HepG2 (cell line): ENCODE results near the gene PRR11. TPM values are rescaled to one million over a fixed set of nuclear protein-coding genes. Genes with fewer than 3 reads are reported as not detected.

Experiments
- CBX1 ChIP-seq: IDR thresholded peaks from one replicate; pipeline ENCODE4 v1.6.1; 2016; ENCODE audit warnings: antibody characterized with exemption, low read depth
- CEBPG ChIP-seq: IDR thresholded peaks from 2 replicates; pipeline ENCODE4 v1.6.1; 2016
- FOXA3 ChIP-seq: IDR thresholded peaks from 2 replicates; pipeline ENCODE4 v1.6.1; 2016; ENCODE audit warnings: missing genetic modification reagents, missing compliant biosample characterization
- HDAC1 ChIP-seq: sonication (generic); formaldehyde crosslinking; IDR thresholded peaks from 2 replicates; pipeline ENCODE4 v1.5.1; 2020; ENCODE audit warnings: mild to moderate bottlenecking, missing genetic modification reagents
- HOXA3 ChIP-seq: sonication (generic); formaldehyde crosslinking; IDR thresholded peaks from 2 replicates; pipeline ENCODE4 v1.5.0; 2020; ENCODE audit warnings: missing genetic modification reagents
- JUND ChIP-seq: sonication (generic); formaldehyde crosslinking; IDR thresholded peaks from 2 replicates; pipeline ENCODE4 v1.8.0; 2022; ENCODE audit warnings: mild to moderate bottlenecking, missing genetic modification reagents
- KDM5B ChIP-seq: sonication (generic); formaldehyde crosslinking; IDR thresholded peaks from 2 replicates; pipeline ENCODE4 v1.4.0; 2020; ENCODE audit warnings: missing genetic modification reagents, mild to moderate bottlenecking, borderline replicate concordance
- KLF16 ChIP-seq, 2 experiments: sonication (generic) in 1 of 2; formaldehyde crosslinking in 1 of 2; IDR thresholded peaks; 2 replicates each; pipeline versions ENCODE4 v1.6.1 to v1.8.0; 2016 to 2023; ENCODE audit warnings: missing genetic modification reagents in 2 of 2, missing compliant biosample characterization in 1 of 2
- KMT2B ChIP-seq: IDR thresholded peaks from 2 replicates; pipeline ENCODE4 v1.6.1; 2016; ENCODE audit warnings: missing genetic modification reagents, missing compliant biosample characterization
- NCOR1 ChIP-seq: fragments of 200-600 bp; sonication (generic); IDR thresholded peaks from 2 replicates; pipeline ENCODE4 v1.7.0; 2017; ENCODE audit warnings: antibody characterized with exemption, low read length, borderline replicate concordance
- PHF21A ChIP-seq: sonication (generic); formaldehyde crosslinking; IDR thresholded peaks from 2 replicates; pipeline ENCODE4 v1.5.0; 2020; ENCODE audit warnings: mild to moderate bottlenecking, missing genetic modification reagents
- REPIN1 ChIP-seq: sonication (generic); formaldehyde crosslinking; IDR thresholded peaks from 2 replicates; pipeline ENCODE4 v1.8.0; 2022; ENCODE audit warnings: missing genetic modification reagents, low read depth, mild to moderate bottlenecking, borderline replicate concordance
- SAFB2 ChIP-seq: sonication (generic); formaldehyde crosslinking; IDR thresholded peaks from 2 replicates; pipeline ENCODE4 v1.5.1; 2020; ENCODE audit warnings: missing genetic modification reagents, low read depth, mild to moderate bottlenecking, borderline replicate concordance
- SRSF9 ChIP-seq: fragments of 200-400 bp; formaldehyde crosslinking; IDR thresholded peaks from 2 replicates; pipeline ENCODE4 v1.6.1; 2018; ENCODE audit warnings: borderline replicate concordance, mild to moderate bottlenecking, low read depth, low read length; ENCODE audit not compliant: insufficient read depth, poor library complexity, severe bottlenecking
- TOE1 ChIP-seq: sonication (generic); formaldehyde crosslinking; IDR thresholded peaks from 2 replicates; pipeline ENCODE4 v1.4.0; 2020; ENCODE audit warnings: mild to moderate bottlenecking, missing genetic modification reagents
- ZNF501 ChIP-seq: sonication (generic); formaldehyde crosslinking; IDR thresholded peaks from 2 replicates; pipeline ENCODE4 v1.5.1; 2020; ENCODE audit warnings: mild to moderate bottlenecking, moderate library complexity, missing genetic modification reagents
- ZNF564 ChIP-seq: sonication (generic); formaldehyde crosslinking; IDR thresholded peaks from 2 replicates; pipeline ENCODE4 v1.8.1; 2023; ENCODE audit warnings: mild to moderate bottlenecking, missing genetic modification reagents
- polyA plus RNA-seq, 8 experiments: library from polyadenylated mRNA; depleted of rRNA in 3 of 8; stranded (reverse) in 7 of 8; unstranded in 1 of 8; fragments of >200 nt; fragmentation: Illumina TruSeq in 4 of 8; extraction: Trizol in 4 of 8; gene quantifications; 2 replicates each; pipeline versions ENCODE4 v1.2.1 to v1.2.3, GENCODE V29; 2011 to 2016; ENCODE audit warnings: low read depth in 4 of 8, missing spikeins in 1 of 8, mixed read lengths in 1 of 8; ENCODE audit not compliant: insufficient read depth in 1 of 8
- total RNA-seq, 5 experiments: library from RNA; depleted of rRNA; stranded (reverse); fragments of >200 nt; fragmentation: Illumina TruSeq; extraction: Trizol; gene quantifications; 2 replicates each; pipeline ENCODE4 v1.2.3, GENCODE V29; 2016; ENCODE audit warnings: low read depth in 1 of 5
- TF ChIP-seq, protein P1 (sequence below): sonication (generic); formaldehyde crosslinking; IDR thresholded peaks from 2 replicates; pipeline ENCODE4 v1.8.1; 2022; ENCODE audit warnings: low read depth, mild to moderate bottlenecking, missing genetic modification reagents
- TF ChIP-seq, protein P2 (sequence below): IDR thresholded peaks from 2 replicates; pipeline ENCODE4 v1.6.1; 2016
- TF ChIP-seq, protein P3 (sequence below): IDR thresholded peaks from 2 replicates; pipeline ENCODE4 v1.6.1; 2016; ENCODE audit warnings: low read depth
- TF ChIP-seq, protein P4 (sequence below): sonication (generic); IDR thresholded peaks from 2 replicates; pipeline ENCODE4 v1.6.1; 2016; ENCODE audit warnings: low read depth, borderline replicate concordance

Gene PRR11
- total and polyA plus RNA-seq, 2 of the 13 experiments (the other 11 are each of a cell fraction or from before 2014, with no cell fraction given) = 35.7 to 39.2 TPM

DNA sequence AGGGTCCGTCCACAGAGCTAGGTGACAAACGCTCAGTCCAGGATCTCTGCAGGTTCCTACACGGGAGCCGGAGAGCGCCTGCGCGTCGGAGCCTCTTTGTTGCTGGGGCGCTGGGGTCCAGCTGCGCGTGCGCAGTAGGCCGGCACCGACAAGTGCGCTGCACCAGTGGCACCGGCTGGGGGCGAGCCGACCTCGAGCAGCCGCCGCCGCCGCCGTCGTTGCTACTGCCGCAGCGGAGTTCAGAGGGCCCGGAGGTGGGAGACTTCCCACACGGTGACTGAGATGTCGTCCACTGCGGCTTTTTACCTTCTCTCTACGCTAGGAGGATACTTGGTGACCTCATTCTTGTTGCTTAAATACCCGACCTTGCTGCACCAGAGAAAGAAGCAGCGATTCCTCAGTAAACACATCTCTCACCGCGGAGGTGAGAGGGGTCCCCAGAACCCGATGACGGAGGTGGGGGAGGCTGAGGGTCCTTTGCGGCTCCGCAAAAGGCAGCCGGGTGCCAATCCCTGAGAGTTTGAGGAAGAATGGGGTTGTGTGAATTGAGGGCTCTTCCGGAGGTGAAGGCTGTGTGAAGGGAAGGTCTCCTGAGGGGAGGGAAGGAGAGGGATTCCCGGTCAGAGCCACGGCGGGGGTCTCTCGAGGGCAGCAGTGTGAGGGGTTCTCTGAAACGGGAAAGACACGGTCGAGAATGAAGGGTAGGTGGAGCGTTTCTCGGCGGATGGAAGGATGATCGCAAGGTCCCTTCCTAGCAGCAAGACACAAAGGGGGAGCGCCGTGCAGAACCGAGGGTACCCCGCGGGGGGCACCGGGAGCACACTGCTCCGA, 65.0 kb downstream of the PRR11 start, which contains the start of gene GDPD1 (continued):
- TF ChIP-seq HOXA3 (CRISPR knock-in tag) (peak; percentile 75), REPIN1 (CRISPR knock-in tag) (peak; percentile 77; the same call in 1 of the 2 replicates), SAFB2 (CRISPR knock-in tag) (no peak), HDAC1 (CRISPR knock-in tag) (0 out of 2 replicates have a peak, but pooled peaks have one; percentile 45), CEBPG (0 out of 2 replicates have a peak, but pooled peaks have one; percentile 8), ZNF564 (CRISPR knock-in tag) (peak; percentile 60; the same call in 1 of the 2 replicates), NCOR1 (no peak), TOE1 (CRISPR knock-in tag) (no peak), ZNF501 (CRISPR knock-in tag) (peak; percentile 94), KLF16 (CRISPR knock-in tag; IDR thresholded peaks at IDR 0.05) (no peak), SRSF9 (no peak), PHF21A (peak; percentile 53; the same call in 1 of the 2 replicates), JUND (CRISPR knock-in tag) (0 out of 2 replicates have a peak, but pooled peaks have one; percentile 20), KMT2B (CRISPR knock-in tag) (peak; percentile 68; the same call in 1 of the 2 replicates), FOXA3 (CRISPR knock-in tag) (peak; percentile 12; the same call in 1 of the 2 replicates), CBX1 (peak; percentile 44), KDM5B (CRISPR knock-in tag) (peak; percentile 87)
- TF ChIP-seq, protein P1, sequence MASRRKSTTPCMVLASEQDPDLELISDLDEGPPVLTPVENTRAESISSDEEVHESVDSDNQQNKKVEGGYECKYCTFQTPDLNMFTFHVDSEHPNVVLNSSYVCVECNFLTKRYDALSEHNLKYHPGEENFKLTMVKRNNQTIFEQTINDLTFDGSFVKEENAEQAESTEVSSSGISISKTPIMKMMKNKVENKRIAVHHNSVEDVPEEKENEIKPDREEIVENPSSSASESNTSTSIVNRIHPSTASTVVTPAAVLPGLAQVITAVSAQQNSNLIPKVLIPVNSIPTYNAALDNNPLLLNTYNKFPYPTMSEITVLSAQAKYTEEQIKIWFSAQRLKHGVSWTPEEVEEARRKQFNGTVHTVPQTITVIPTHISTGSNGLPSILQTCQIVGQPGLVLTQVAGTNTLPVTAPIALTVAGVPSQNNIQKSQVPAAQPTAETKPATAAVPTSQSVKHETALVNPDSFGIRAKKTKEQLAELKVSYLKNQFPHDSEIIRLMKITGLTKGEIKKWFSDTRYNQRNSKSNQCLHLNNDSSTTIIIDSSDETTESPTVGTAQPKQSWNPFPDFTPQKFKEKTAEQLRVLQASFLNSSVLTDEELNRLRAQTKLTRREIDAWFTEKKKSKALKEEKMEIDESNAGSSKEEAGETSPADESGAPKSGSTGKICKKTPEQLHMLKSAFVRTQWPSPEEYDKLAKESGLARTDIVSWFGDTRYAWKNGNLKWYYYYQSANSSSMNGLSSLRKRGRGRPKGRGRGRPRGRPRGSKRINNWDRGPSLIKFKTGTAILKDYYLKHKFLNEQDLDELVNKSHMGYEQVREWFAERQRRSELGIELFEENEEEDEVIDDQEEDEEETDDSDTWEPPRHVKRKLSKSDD (CRISPR knock-in tag) = peak; percentile 18; the same call in 1 of the 2 replicates
- TF ChIP-seq, protein P2, sequence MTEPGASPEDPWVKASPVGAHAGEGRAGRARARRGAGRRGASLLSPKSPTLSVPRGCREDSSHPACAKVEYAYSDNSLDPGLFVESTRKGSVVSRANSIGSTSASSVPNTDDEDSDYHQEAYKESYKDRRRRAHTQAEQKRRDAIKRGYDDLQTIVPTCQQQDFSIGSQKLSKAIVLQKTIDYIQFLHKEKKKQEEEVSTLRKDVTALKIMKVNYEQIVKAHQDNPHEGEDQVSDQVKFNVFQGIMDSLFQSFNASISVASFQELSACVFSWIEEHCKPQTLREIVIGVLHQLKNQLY (CRISPR knock-in tag) = no peak
- TF ChIP-seq, protein P3, sequence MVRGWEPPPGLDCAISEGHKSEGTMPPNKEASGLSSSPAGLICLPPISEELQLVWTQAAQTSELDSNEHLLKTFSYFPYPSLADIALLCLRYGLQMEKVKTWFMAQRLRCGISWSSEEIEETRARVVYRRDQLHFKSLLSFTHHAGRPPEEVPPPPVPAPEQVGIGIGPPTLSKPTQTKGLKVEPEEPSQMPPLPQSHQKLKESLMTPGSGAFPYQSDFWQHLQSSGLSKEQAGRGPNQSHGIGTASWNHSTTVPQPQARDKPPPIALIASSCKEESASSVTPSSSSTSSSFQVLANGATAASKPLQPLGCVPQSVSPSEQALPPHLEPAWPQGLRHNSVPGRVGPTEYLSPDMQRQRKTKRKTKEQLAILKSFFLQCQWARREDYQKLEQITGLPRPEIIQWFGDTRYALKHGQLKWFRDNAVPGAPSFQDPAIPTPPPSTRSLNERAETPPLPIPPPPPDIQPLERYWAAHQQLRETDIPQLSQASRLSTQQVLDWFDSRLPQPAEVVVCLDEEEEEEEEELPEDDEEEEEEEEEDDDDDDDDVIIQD = peak; percentile 17; the same call in 1 of the 2 replicates
- TF ChIP-seq, protein P4, sequence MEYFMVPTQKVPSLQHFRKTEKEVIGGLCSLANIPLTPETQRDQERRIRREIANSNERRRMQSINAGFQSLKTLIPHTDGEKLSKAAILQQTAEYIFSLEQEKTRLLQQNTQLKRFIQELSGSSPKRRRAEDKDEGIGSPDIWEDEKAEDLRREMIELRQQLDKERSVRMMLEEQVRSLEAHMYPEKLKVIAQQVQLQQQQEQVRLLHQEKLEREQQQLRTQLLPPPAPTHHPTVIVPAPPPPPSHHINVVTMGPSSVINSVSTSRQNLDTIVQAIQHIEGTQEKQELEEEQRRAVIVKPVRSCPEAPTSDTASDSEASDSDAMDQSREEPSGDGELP = no peak
